Measurements from ENCODE around the gene POGZ.

- TF ChIP-seq CBX2 (IDR thresholded peaks at IDR 0.05; ENCODE audit: borderline replicate concordance, low read depth) (no peak), EP300 (IDR thresholded peaks at IDR 0.05) (no peak), REST (IDR thresholded peaks at IDR 0.05) (no peak), POLR2A (IDR thresholded peaks at IDR 0.05; ENCODE audit: low read length) (no peak), CEBPB (IDR thresholded peaks at IDR 0.05) (no peak), RNF2 (IDR thresholded peaks at IDR 0.05; ENCODE audit: borderline replicate concordance, low read depth) (no peak), JUNB (IDR thresholded peaks at IDR 0.05) (no peak), RCOR1 (IDR thresholded peaks at IDR 0.05; ENCODE audit: low read depth, low read length) (no peak), HDAC2 (IDR thresholded peaks at IDR 0.05) (no peak), JUN (IDR thresholded peaks at IDR 0.05) (no peak)
- TF ChIP-seq, protein P1, sequence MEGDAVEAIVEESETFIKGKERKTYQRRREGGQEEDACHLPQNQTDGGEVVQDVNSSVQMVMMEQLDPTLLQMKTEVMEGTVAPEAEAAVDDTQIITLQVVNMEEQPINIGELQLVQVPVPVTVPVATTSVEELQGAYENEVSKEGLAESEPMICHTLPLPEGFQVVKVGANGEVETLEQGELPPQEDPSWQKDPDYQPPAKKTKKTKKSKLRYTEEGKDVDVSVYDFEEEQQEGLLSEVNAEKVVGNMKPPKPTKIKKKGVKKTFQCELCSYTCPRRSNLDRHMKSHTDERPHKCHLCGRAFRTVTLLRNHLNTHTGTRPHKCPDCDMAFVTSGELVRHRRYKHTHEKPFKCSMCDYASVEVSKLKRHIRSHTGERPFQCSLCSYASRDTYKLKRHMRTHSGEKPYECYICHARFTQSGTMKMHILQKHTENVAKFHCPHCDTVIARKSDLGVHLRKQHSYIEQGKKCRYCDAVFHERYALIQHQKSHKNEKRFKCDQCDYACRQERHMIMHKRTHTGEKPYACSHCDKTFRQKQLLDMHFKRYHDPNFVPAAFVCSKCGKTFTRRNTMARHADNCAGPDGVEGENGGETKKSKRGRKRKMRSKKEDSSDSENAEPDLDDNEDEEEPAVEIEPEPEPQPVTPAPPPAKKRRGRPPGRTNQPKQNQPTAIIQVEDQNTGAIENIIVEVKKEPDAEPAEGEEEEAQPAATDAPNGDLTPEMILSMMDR (IDR thresholded peaks at IDR 0.05), result no peak
Observed at GRCh38 chr1:151447696-151448095, 11.6 kb downstream of the POGZ start.
